NT2/D1 (cell line): ENCODE results near the gene SCAMP1.

ENCODE experiments used
- SUZ12 ChIP-seq: IDR thresholded peaks from 2 replicates; pipeline ENCODE4 v1.6.1; 2011; ENCODE audit not compliant: insufficient read length, insufficient read depth; ENCODE audit errors: extremely low read depth
- YY1 ChIP-seq: IDR thresholded peaks from 2 replicates; pipeline ENCODE4 v1.6.1; 2011; ENCODE audit not compliant: insufficient read length, insufficient read depth
- ZNF274 ChIP-seq: IDR thresholded peaks from 2 replicates; pipeline ENCODE4 v1.6.1; 2011; ENCODE audit warnings: mild to moderate bottlenecking, low read depth, low read length

DNA sequence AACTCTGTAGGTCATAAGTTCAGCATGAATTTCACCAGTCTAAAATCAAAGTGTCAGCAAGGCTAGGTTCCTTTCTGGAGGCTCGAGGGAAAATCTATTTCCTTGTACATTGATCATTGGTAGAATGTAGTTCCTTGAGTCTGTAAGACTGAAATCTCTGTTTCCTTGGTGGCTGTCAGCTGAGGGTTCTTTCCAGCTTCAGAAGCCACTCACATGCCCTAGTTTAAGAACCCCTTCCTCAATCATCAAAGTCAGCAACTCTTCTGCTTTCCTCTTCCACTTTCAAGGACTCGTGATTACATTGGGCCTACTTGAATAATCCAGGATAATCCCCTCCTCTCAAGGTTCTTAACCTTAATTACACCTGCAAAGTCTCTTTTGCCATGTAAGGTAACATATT, 4.9 kb upstream of the SCAMP1 start:
- TF ChIP-seq SUZ12 (no peak), YY1 (no peak), ZNF274 (no peak)
